Nephron progenitor cell (in vitro differentiated cells): ENCODE data around the gene HIRIP3.
A peak's percentile ranks its signal among the peaks of the same experiment; 100 is the strongest.
"Not testable (repeated sequence)": the region's sequence is repeated elsewhere in the genome, so short reads cannot be mapped to it uniquely, and the experiment has no call there.

ENCODE experiments used
- DNase-seq: peaks from one replicate; pipeline ENCODE4 v3.0.0; 2021
- H3K27ac Mint-ChIP-seq: 2 replicates; pipeline ENCODE4 v1.8.0; 2021; ENCODE audit warnings: mild to moderate bottlenecking, moderate library complexity, mixed read lengths
- H3K27me3 Mint-ChIP-seq: 2 replicates; pipeline ENCODE4 v1.8.0; 2021; ENCODE audit warnings: mild to moderate bottlenecking, low read depth, mixed read lengths; ENCODE audit not compliant: poor library complexity
- H3K36me3 Mint-ChIP-seq: 2 replicates; pipeline ENCODE4 v1.8.0; 2021; ENCODE audit warnings: low read depth, mixed read lengths
- H3K4me1 Mint-ChIP-seq: 2 replicates; pipeline ENCODE4 v1.8.0; 2021; ENCODE audit warnings: mixed read lengths
- H3K4me3 Mint-ChIP-seq: 2 replicates; pipeline ENCODE4 v1.8.0; 2021; ENCODE audit warnings: mild to moderate bottlenecking, moderate library complexity, mixed read lengths
- H3K9me3 Mint-ChIP-seq: 2 replicates; pipeline ENCODE4 v1.8.0; 2021; ENCODE audit warnings: mild to moderate bottlenecking, moderate library complexity, mixed read lengths
- CTCF ChIP-seq: fragments of 200-600 bp; sonication (generic); IDR thresholded peaks from 2 replicates; pipeline ENCODE4 v1.5.0; 2021; ENCODE audit warnings: antibody characterized with exemption

Gene HIRIP3

GRCh38 chr16:30018731-30019158 lies 23.3 kb upstream of the HIRIP3 start:
- Mint-ChIP-seq H3K27me3 (peaks cover 70% of the 10 kb centered on the region), H3K36me3 (no peaks in the 10 kb centered on the region), H3K27ac (no peak overlapping the region), H3K9me3 (no peaks in the 10 kb centered on the region), H3K4me3 (no peak overlapping the region), H3K4me1 (peaks cover 10% of the 10 kb centered on the region)
- TF ChIP-seq CTCF: no peak
- no peak for DNase-seq

GRCh38 chr16:30017937-30018336 lies 22.5 kb upstream of the HIRIP3 start:
- not testable (repeated sequence) for H3K4me1 Mint-ChIP-seq, H3K9me3 Mint-ChIP-seq

GRCh38 chr16:30017277-30017656 lies 21.9 kb upstream of the HIRIP3 start:
- Mint-ChIP-seq H3K36me3 (no peaks in the 10 kb centered on the region), H3K27me3 (peaks cover 68% of the 10 kb centered on the region), H3K9me3 (no peaks in the 10 kb centered on the region), H3K4me3 (no peak overlapping the region), H3K4me1 (peaks cover 10% of the 10 kb centered on the region), H3K27ac (no peak overlapping the region)
- no peak for DNase-seq
- TF ChIP-seq CTCF: no peak

More at GRCh38 chr16:30017937-30018336, 22.5 kb upstream of the HIRIP3 start:
- H3K4me3 Mint-ChIP-seq, H3K27ac Mint-ChIP-seq, H3K36me3 Mint-ChIP-seq, DNase-seq: not testable (repeated sequence)
- peaks cover 66% of the 10 kb centered on the region for H3K27me3 Mint-ChIP-seq

GRCh38 chr16:30016555-30017276 lies 21.3 kb upstream of the HIRIP3 start:
- no peaks in the 10 kb centered on the region for H3K36me3 Mint-ChIP-seq
- DNase-seq: no peak
- H3K27ac Mint-ChIP-seq: no peak overlapping the region
- no peak overlapping the region for H3K4me3 Mint-ChIP-seq
- peaks cover 15% of the 10 kb centered on the region for H3K4me1 Mint-ChIP-seq
- peaks cover 70% of the 10 kb centered on the region for H3K27me3 Mint-ChIP-seq
- no peak for TF ChIP-seq CTCF
- no peaks in the 10 kb centered on the region for H3K9me3 Mint-ChIP-seq

- Mint-ChIP-seq H3K27me3 (peaks cover 63% of the 10 kb centered on the region), H3K4me1 (peaks cover 14% of the 10 kb centered on the region)
- not testable (repeated sequence) for H3K27ac Mint-ChIP-seq, H3K36me3 Mint-ChIP-seq, DNase-seq, H3K9me3 Mint-ChIP-seq, H3K4me3 Mint-ChIP-seq
Measured at GRCh38 chr16:30015450-30015849, 20.0 kb upstream of the HIRIP3 start.

GRCh38 chr16:30012598-30012997 lies 17.2 kb upstream of the HIRIP3 start:
- H3K36me3 Mint-ChIP-seq: not testable (repeated sequence)

GRCh38 chr16:30011714-30012504 lies 16.5 kb upstream of the HIRIP3 start:
- Mint-ChIP-seq H3K4me1 (peaks cover 18% of the 10 kb centered on the region), H3K27me3 (peaks cover 66% of the 10 kb centered on the region), H3K4me3 (peak overlapping the region; percentile 80), H3K36me3 (no peaks in the 10 kb centered on the region), H3K27ac (no peak overlapping the region), H3K9me3 (no peaks in the 10 kb centered on the region)
- no peak for TF ChIP-seq CTCF
- DNase-seq: no peak

More at GRCh38 chr16:30012598-30012997, 17.2 kb upstream of the HIRIP3 start:
- H3K9me3 Mint-ChIP-seq, DNase-seq, H3K27ac Mint-ChIP-seq, H3K4me3 Mint-ChIP-seq: not testable (repeated sequence)
- Mint-ChIP-seq H3K4me1 (peaks cover 18% of the 10 kb centered on the region), H3K27me3 (peaks cover 72% of the 10 kb centered on the region)
